ENCODE measurements around the gene EMILIN3.

Gene EMILIN3

DNA sequence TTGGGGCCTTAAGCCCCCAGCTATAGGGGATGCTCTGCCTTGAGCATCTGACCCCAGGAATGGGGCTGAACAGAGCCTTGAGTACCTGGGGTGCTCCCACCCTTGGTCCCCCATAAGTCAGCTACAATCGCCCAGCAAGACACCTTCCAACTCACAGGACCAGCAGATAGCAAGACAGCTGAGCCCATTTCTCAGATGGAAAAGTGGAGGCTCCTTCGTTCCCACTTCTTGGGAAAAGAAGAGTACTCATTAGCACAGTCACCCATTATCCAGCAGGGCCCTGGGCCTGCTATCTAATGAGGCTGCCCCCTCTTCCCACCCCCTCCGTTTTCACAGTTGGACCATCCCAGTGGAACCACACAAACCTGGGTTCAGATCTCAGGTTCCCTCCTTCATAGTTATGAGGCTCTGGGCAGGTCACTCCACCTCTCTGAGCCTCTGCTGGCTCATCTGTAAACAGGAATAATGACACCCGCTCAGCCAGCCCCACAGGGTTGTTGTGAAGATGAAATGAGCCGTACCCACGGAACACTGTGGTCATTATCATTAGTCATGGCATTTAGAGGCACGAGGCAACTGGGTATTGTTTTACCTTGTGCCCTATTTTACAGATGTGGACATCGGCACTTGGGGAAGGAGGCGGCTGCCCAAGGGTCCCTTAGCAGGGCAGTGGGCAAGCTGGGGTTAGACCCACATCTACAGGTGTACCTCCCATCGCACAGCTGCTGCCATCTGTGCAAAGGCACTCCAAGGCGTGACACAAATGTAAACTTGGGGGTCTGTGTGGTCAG, 21.5 kb downstream of the EMILIN3 start (continued):
- TF ChIP-seq ZNF19 (tag by site-specific recombination; IDR thresholded peaks at IDR 0.05; ENCODE audit: low read depth) (no peak), TCF7L2 (IDR thresholded peaks at IDR 0.05; ENCODE audit: borderline replicate concordance, low read depth, low read length) (no peak), ZNF610 (tag by site-specific recombination; IDR thresholded peaks at IDR 0.05; ENCODE audit: borderline replicate concordance) (no peak), BCL11A (tag by site-specific recombination; IDR thresholded peaks at IDR 0.05; ENCODE audit: low read depth) (no peak)

DNA sequence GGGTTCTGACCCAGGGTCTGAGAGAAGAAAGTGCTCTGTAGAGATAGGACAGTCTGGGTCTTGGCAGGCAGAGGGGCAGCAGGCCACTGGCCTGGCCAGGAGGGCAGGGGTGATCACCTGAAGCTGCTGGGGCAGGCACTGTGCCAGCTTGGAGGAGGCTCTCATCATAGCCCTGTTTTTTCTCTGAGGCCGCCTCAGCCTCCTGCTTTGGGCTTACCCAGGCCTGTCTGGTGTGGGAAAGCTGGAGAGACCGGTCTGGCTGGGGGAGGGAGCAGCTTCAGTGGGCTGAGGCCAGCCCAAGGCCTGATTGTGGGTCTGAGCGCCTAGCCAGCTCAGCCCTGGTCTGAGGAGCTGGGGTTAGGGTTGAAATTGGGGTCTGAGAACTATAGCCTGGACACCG, 22.1 kb downstream of the EMILIN3 start:
- ChIA-PET POLR2A (no interaction called here), CTCF (interaction anchor here (0.7 kb wide), 1 partner anchor 171 kb away, joined by 7 read pairs; no protein-coding TSS in a partner anchor)
- Histone ChIP-seq H3K4me1 (ENCODE audit: control insufficient read depth, insufficient read depth, low read length) (no peaks in the 10 kb centered on the region; the same call in 1 of the 2 replicates), H3K9me3 (ENCODE audit: control insufficient read depth, insufficient read depth, low read depth, low read length) (no peaks in the 10 kb centered on the region), H3K27ac (ENCODE audit: extremely low read depth, low read depth, low read length) (no peak overlapping the region), H3K4me3 (ENCODE audit: low read depth, low read length) (no peak overlapping the region), H3K36me3 (ENCODE audit: control insufficient read depth in 2 of 2, insufficient read depth in 1 of 2, low read length in 2 of 2) (peaks cover 0 to 37% of the 10 kb centered on the region in 2 experiments; a peak in 1 of 3 replicates)
- TF ChIP-seq, protein P1, sequence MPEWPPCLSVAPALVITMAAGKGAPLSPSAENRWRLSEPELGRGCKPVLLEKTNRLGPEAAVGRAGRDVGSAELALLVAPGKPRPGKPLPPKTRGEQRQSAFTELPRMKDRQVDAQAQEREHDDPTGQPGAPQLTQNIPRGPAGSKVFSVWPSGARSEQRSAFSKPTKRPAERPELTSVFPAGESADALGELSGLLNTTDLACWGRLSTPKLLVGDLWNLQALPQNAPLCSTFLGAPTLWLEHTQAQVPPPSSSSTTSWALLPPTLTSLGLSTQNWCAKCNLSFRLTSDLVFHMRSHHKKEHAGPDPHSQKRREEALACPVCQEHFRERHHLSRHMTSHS (tag by site-specific recombination; IDR thresholded peaks at IDR 0.05), result no peak
- TF ChIP-seq ZNF830 (tag by site-specific recombination; IDR thresholded peaks at IDR 0.05; ENCODE audit: low read depth) (no peak), YY1 (tag by site-specific recombination; IDR thresholded peaks at IDR 0.05) (no peak), ZNF555 (tag by site-specific recombination; conservative IDR thresholded peaks at IDR 0.05) (no peak), KLF8 (tag by site-specific recombination; IDR thresholded peaks at IDR 0.05) (no peak), ZNF426 (tag by site-specific recombination; IDR thresholded peaks at IDR 0.05) (no peak), ZNF248 (tag by site-specific recombination; IDR thresholded peaks at IDR 0.05) (no peak), ZNF561 (tag by site-specific recombination; IDR thresholded peaks at IDR 0.05; ENCODE audit: borderline replicate concordance) (no peak), REPIN1 (tag by site-specific recombination; IDR thresholded peaks at IDR 0.05; ENCODE audit: low read depth) (no peak), FEZF1 (tag by site-specific recombination; IDR thresholded peaks at IDR 0.05) (no peak), ZNF169 (tag by site-specific recombination; IDR thresholded peaks at IDR 0.05) (no peak), KLF1 (tag by site-specific recombination; IDR thresholded peaks at IDR 0.05) (no peak), GFI1B (tag by site-specific recombination; IDR thresholded peaks at IDR 0.05) (no peak), HOXC10 (CRISPR knock-in tag; IDR thresholded peaks at IDR 0.05) (no peak), ZNF707 (tag by site-specific recombination; IDR thresholded peaks at IDR 0.05) (no peak), SCRT1 (tag by site-specific recombination; IDR thresholded peaks at IDR 0.05; ENCODE audit: borderline replicate concordance) (no peak)
- TF ChIP-seq, protein P2, sequence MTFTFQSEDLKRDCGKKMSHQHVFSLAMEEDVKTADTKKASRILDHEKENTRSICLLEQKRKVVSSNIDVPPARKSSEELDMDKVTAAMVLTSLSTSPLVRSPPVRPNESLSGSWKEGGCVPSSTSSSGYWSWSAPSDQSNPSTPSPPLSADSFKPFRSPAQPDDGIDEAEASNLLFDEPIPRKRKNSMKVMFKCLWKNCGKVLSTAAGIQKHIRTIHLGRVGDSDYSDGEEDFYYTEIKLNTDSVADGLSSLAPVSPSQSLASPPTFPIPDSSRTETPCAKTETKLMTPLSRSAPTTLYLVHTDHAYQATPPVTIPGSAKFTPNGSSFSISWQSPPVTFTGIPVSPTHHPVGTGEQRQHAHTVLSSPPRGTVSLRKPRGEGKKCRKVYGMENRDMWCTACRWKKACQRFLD (tag by site-specific recombination; IDR thresholded peaks at IDR 0.05), result no peak
- TF ChIP-seq, protein P3, sequence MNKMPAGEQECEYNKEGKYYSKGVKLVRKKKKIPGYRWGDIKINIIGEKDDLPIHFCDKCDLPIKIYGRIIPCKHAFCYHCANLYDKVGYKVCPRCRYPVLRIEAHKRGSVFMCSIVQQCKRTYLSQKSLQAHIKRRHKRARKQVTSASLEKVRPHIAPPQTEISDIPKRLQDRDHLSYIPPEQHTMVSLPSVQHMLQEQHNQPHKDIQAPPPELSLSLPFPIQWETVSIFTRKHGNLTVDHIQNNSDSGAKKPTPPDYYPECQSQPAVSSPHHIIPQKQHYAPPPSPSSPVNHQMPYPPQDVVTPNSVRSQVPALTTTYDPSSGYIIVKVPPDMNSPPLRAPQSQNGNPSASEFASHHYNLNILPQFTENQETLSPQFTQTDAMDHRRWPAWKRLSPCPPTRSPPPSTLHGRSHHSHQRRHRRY (tag by site-specific recombination; IDR thresholded peaks at IDR 0.05), result no peak
